Central memory CD4-positive, alpha-beta T cell (primary cell): ENCODE data around the gene F2.
"Not testable (repeated sequence)": the region's sequence is repeated elsewhere in the genome, so short reads cannot be mapped to it uniquely, and the experiment has no call there.

Experiments
- DNase-seq: peaks from one replicate; pipeline ENCODE4 v3.0.0; 2022

F2 gene

GRCh38 chr11:46686886-46687795 is 31.9 kb upstream of the F2 start:
- no peak for DNase-seq

DNA sequence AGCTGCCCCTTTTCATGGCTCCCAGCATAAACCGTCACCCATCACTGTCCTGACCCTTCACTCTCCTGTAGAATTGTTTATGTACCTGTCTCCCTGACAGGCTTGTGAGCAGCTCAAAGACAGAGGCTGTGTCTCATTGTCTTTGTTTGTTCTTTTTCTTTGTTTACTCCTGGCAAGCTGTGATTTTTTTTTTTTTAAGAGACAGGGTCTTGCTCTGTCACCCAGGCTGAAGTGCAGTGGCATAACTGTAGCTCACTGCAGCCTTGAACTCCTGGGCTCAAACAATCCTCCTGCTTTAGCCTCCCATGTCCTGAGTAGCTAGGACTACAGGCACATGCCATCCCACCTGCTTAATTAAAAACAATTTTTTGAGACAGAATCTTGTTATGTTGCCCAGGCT is 28.3 kb upstream of the F2 start:
- DNase-seq = no peak

- DNase-seq = no peak
Measured at GRCh38 chr11:46692450-46692849, 26.6 kb upstream of the F2 start.

DNA sequence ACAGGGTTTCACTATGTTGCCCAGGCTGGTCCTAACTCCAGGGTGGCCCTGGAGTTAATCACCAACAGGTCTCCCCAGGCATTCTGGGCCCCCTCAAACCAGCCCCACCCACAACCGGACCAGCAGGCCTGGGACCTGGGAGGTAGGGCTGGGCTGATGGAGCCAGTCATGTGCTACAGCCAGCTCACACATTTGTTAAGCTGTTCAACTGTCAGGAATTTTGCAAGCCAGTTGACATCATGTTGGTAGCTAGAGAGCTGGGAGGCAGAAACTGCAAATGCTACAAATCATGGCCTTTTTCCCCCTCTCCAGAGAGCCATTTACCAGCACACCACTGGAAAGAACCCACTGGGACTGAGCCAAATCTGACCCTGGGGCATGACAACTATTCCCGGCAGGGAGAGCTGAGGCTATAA is 25.4 kb upstream of the F2 start:
- DNase-seq = no peak

DNA sequence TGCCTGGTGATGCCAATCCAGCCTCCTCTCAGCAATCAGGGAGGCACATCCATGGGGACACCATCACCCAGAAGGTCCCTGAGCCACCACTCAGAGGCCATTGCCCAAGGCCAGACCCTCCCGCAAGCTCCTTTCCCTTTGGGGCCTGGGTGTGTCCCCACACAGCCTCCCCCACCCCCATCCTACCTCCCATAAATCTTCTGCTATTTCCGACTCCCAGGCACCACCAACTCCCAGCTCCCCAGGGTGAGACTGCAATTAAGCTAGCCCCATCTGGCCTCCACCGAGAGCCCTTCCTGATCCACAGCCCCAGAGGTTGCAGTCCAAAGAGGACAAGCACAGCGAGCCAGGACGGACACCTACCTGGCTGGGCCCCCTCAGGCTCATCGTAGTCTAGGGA is 24.9 kb upstream of the F2 start:
- DNase-seq = no peak

DNA sequence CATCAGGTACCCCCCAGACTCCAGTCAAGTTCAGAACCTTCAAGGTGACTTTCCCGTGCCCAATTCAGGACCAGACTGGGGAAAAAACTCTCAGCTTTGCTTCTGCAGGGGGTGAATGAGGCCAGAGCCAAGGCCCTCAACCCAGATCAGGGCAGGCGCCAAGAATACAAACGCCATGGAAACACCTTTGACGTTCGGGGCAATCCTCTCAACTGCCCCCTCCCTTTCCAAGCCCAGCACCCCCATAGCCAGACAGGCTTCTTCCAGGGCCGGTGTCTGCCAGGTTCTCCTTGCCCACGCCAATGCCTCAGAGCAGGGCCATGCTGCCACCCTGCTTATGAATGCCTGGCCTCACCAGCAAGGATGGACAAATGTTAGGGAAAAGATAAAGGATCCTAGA is 24.4 kb upstream of the F2 start:
- no peak for DNase-seq

GRCh38 chr11:46695345-46696211 is 23.4 kb upstream of the F2 start:
- DNase-seq = no peak

DNA sequence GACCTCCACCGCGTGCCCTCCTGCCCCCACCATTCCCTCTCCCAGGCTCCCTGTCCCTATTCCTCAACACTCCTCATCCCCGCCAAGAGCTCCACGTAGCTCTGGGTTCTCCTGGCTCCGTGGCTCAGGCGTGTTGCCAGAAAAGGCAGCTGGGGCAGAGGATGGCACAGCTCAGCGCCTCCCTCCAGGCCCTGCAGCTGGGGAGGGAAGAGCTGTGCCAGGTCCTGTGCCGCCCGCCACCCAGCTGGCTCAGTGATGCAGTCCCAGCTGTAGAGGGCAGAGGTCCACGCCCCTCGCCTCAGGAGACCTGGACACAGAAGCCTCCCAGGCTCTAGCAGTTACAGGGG is 22.8 kb upstream of the F2 start:
- DNase-seq = no peak

- no peak for DNase-seq
Measured at GRCh38 chr11:46697303-46697702, 21.7 kb upstream of the F2 start.

GRCh38 chr11:46697723-46698122 is 21.3 kb upstream of the F2 start:
- DNase-seq = no peak

- DNase-seq = no peak
Measured at GRCh38 chr11:46698597-46698996, 20.4 kb upstream of the F2 start.

DNA sequence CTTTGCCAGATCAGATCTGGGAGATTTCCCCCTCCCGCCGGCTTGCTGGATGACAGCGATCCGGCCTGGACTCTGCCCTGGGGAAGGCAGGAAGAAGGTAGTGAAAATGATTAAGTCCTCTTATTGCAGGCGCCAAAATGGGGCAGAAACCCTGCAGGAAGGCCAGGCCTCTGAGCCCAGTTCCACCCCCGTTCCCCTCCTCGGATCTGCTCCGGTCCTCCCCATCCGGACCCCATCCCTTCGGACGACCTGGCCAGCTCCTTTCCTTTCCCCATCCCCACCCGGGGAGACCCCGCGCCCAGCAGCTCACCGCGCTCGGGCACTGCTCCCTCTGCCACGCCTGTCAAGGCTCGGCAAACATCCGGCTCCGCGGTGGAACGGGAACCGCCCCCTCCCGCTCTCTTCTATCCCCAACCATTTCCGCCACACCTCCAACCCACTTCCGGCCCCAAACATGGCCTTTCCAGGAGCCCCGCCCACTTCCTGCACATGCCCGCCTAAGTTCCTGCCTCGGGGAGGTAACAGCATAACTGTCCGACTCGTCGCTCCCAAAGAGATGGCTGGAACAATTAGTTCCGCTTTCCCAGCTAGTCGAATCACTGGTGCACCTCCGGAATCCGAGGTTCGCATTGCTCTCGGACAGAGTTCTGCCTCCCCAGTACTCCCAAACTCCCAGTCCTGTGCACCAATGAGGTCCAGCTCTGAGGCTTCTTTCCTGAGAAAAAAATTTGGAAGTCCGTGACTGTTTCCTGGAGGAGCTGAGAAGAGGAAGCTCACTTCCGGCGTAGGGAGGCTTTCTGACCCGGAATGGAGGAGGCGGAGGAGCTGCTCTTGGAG is 18.6 kb upstream of the F2 start, which contains the start of the genes ARHGAP1 and ZNF408:
TSS of gene ARHGAP1 (minus strand) at position 379 of the 837 bp plus-strand sequence. CDS start 4,512 bp downstream, outside the sequence.
TSS of gene ZNF408 (plus strand) at position 791 of the 837 bp plus-strand sequence. CDS start at position 808, 17 bp downstream.
- DNase-seq = peak; percentile 98

GRCh38 chr11:46701078-46701654 is 17.8 kb upstream of the F2 start:
- no peak for DNase-seq

DNA sequence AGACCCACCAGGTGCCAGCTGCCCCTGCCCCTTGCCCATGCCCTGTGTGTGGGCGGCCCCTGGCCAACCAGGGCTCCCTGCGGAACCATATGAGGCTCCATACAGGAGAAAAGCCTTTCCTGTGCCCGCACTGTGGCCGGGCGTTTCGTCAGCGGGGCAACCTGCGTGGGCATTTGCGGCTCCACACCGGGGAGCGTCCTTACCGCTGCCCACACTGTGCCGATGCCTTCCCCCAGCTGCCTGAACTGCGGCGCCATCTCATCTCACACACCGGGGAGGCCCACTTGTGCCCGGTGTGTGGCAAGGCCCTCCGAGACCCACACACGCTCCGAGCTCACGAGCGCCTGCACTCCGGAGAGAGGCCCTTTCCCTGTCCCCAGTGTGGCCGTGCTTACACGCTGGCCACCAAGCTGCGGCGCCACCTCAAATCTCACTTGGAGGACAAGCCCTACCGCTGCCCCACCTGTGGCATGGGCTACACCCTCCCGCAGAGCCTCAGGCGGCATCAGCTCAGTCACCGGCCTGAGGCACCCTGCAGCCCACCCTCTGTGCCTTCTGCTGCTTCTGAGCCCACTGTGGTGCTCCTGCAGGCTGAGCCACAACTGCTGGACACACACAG is 13.8 kb upstream of the F2 start:
- DNase-seq = no peak

- no peak for DNase-seq
Measured at GRCh38 chr11:46706886-46707285, 12.1 kb upstream of the F2 start.

DNA sequence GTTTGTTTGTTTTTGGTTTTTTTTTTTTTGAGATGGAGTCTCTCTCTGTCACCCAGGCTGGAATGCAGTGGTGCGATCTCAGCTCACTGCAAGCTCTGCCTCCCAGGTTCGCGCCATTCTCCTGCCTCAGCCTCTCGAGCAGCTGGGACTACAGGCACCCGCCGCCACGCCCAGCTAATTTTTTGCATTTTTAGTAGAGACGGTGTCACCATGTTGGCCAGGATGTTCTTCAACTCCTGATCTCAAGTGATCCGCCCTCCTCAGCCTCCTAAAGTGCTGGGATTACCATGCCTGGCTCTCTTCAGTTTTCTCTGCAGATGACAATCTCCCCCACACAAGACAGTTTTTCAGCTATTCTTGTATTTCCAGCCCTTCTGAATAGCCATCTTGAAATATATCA is 9.7 kb upstream of the F2 start:
- not testable (repeated sequence) for DNase-seq

- DNase-seq = no peak
Measured at GRCh38 chr11:46710821-46711269, 8.2 kb upstream of the F2 start.

DNA sequence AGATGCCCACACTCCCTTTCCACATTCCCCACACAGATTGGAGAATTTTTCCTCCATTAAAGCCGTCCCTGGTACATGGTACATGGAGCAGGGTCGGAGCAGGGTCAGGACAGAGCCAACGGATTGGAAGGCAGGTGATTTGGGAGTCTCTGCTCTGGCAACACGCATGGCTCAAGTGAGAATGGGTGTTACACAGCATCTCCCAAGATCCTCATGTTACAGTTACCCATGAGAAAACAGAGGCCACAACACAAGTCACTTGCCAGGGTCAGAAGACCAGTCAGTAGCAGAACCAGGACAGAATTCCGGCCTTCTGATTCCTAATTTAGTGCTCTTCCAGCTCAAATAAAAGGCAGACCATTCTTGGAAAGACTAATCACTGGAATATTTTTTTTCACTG is 7.7 kb upstream of the F2 start:
- no peak for DNase-seq

- DNase-seq = no peak
Measured at GRCh38 chr11:46712874-46713576, 6.0 kb upstream of the F2 start.

DNA sequence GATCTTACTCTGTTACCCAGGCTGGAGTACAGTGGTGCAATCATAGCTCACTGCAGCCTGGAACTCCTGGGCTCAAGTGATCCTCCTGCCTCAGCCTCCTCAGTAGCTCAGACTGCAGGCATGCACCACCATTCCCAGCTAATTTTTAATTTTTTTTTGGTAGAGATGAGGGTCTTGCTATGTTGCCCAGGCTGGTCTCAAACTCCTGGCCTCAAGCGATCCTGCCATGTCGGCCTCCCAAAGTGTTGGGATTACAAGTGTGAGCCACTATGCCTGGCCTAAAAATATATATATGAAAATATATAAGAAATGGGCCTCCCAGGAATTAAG is 1.2 kb upstream of the F2 start:
- DNase-seq = not testable (repeated sequence)
